Mucosa of descending colon (tissue), 3 donors: Measurements from ENCODE around the gene PLCB3. TPM values are rescaled to one million over a fixed set of nuclear protein-coding genes. Genes with fewer than 3 reads are reported as not detected.
A peak's percentile ranks its signal among the peaks of the same experiment; 100 is the strongest.

Experiments used
- ATAC-seq: fragments of 200-7000 bp; cut with Tn5 transposase; one replicate; pipeline ENCODE4 v1.9.1; 2020; ENCODE audit warnings: mild to moderate bottlenecking, moderate library complexity
- DNase-seq, 3 donors: peaks; one replicate each; pipeline ENCODE4 v3.0.0-alpha.2; 2020
- H3K36me3 ChIP-seq: fragments of 200-600 bp; one replicate; pipeline ENCODE4 v1.8.0; 2021; ENCODE audit warnings: low read depth, mild to moderate bottlenecking
- H3K4me1 ChIP-seq: fragments of 200-600 bp; one replicate; pipeline ENCODE4 v1.8.0; 2021; ENCODE audit warnings: low read depth, mild to moderate bottlenecking
- H3K4me3 ChIP-seq: fragments of 200-600 bp; one replicate; pipeline ENCODE4 v1.8.0; 2021; ENCODE audit warnings: mild to moderate bottlenecking
- H3K9me3 ChIP-seq: fragments of 200-600 bp; one replicate; pipeline ENCODE4 v1.8.0; 2021; ENCODE audit warnings: mild to moderate bottlenecking
- intact Hi-C, 2 donors: fragments of 100-400 bp; cut with DNase I in 1 of 2; cut with micrococcal nuclease in 1 of 2; formaldehyde crosslinking; loops; one replicate each; pipeline versions ENCODE4 v1.11.0 to v1.11.1; 2022; cut with DNase I, micrococcal nuclease
- total RNA-seq, 3 donors: library from RNA; stranded (reverse); fragmentation: NEBNext Ultra II Directional in 2 of 3; extraction: Animal tissue kit (Norgen Biotek cat#: 25700) in 2 of 3; gene quantifications; one replicate each; pipeline versions ENCODE4 v1.2.1 to v1.2.4, GENCODE V29; 2021 to 2023
- TF ChIP-seq, protein P1 (sequence below): fragments of 200-600 bp; IDR thresholded peaks from one replicate; pipeline ENCODE4 v1.8.0; 2022; ENCODE audit warnings: antibody characterized with exemption, mild to moderate bottlenecking
- donor health status: DM: no; HTN: no; CAD: no; lungs with moderate emphysema.
- donor health status: DM: no; HTN: no; CAD: no.
- donor health status: DM: no; HTN: yes; CAD: no.

PLCB3 gene
- total RNA-seq, 3 donors from 2014 or later, result 51.1 to 72.1 (median 65.1) TPM

DNA sequence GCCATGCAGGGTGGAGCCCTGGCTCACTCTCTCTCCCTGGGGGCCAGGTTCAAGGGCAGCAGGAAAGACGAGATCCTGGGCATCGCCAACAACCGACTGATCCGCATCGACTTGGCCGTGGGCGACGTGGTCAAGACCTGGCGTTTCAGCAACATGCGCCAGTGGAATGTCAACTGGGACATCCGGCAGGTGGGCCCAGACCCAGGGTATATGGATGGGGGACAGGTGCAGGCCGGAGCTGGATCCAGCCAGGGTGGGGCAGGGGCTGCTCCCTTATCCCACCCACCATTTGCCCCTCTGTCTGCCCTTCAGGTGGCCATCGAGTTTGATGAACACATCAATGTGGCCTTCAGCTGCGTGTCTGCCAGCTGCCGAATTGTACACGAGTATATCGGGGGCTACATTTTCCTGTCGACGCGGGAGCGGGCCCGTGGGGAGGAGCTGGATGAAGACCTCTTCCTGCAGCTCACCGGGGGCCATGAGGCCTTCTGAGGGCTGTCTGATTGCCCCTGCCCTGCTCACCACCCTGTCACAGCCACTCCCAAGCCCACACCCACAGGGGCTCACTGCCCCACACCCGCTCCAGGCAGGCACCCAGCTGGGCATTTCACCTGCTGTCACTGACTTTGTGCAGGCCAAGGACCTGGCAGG lies 28.2 kb upstream of the PLCB3 start:
- Histone ChIP-seq H3K4me3 (no peak overlapping the region), H3K36me3 (no peaks in the 10 kb centered on the region), H3K4me1 (peaks cover 24% of the 10 kb centered on the region), H3K9me3 (no peaks in the 10 kb centered on the region)
- intact Hi-C loops, result no loop called here
- peak in 1 of 3 donors; percentile 67 for DNase-seq
- TF ChIP-seq, protein P1, sequence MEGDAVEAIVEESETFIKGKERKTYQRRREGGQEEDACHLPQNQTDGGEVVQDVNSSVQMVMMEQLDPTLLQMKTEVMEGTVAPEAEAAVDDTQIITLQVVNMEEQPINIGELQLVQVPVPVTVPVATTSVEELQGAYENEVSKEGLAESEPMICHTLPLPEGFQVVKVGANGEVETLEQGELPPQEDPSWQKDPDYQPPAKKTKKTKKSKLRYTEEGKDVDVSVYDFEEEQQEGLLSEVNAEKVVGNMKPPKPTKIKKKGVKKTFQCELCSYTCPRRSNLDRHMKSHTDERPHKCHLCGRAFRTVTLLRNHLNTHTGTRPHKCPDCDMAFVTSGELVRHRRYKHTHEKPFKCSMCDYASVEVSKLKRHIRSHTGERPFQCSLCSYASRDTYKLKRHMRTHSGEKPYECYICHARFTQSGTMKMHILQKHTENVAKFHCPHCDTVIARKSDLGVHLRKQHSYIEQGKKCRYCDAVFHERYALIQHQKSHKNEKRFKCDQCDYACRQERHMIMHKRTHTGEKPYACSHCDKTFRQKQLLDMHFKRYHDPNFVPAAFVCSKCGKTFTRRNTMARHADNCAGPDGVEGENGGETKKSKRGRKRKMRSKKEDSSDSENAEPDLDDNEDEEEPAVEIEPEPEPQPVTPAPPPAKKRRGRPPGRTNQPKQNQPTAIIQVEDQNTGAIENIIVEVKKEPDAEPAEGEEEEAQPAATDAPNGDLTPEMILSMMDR, result no peak
- no peak for ATAC-seq

DNA sequence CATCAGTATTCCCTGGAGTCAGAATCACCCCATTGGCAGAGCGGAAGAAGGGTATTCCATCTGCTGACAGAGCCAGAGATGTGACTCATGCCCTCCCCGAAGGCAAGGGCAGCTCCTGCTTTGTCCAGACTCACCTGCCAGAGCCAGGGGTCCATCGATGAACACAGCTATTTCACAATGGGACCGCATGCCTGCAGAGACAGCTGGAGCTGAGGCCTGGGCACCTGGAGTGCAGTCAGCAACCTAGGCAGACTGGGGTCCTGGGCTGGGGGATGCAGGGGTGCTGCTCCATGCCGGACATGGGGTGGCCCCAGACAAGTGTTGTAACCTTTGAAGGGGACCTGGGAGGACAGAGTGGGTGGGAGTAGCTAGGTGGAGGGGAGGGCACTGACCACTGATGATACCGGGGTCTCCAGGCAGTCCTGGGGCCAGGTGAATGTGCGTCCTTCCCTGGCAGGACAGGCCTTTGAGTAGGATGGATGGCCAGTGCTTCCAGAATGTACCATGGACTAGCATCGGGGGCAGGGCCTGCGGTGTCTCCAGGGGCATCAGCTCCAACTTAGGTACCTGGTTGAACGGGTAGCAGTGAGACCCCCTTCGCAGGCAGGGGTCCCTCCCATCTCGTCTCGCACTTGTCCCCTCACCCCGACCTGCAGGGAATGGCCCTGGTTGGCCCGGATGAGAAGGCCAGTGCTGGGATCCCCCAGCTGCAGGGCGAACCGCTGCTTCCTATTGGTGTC lies 27.0 kb upstream of the PLCB3 start:
- Histone ChIP-seq H3K4me3 (no peak overlapping the region), H3K4me1 (peaks cover 27% of the 10 kb centered on the region), H3K36me3 (no peaks in the 10 kb centered on the region), H3K9me3 (no peaks in the 10 kb centered on the region)
- ATAC-seq (no peak), DNase-seq (peak; percentile 14 to 64 (median 35))
- TF ChIP-seq, protein P1, result no peak
- intact Hi-C loops, result no loop called here

DNA sequence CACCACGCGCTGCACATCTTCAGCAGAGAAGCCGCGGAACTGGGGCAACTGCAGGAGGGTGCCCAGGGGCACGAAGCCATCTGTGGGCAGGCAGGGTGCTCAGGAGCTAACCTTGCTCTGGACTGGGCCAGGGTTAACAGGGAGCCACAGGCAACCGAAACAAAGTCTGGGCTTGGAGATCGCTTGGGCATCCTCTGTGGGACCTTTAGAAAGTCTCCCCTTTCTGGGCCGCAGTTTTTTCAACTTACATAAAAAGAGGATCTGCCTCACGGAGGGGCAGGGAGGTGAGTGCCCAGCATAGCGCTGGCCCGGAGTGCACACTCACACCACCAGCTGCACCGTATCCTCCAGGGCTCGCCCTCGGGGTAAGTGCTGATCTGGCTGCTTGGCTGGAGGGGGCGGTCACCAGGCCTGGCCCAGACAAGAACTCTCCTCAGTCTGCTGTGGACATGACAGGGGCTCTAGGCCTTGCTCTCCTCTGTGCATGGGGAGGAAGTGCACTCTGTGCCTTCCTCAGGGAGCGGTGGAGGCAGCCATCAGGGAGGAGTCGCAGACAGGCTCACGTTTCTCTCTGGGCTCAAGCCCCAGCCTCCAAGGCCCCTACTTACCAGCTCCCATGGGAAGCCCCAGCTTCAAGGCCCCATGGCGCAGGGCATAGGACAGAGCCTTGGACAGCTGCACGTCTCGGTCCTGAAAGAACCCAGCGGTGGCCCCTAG lies 26.3 kb upstream of the PLCB3 start:
- DNase-seq (peak in 1 of 3 donors; percentile 36), ATAC-seq (no peak)
- H3K4me3 ChIP-seq, result peak overlapping the region; percentile 60
- TF ChIP-seq, protein P1, result no peak
- peaks cover 34% of the 10 kb centered on the region for H3K4me1 ChIP-seq
- intact Hi-C loops, result no loop called here
- H3K36me3 ChIP-seq, result no peaks in the 10 kb centered on the region
- no peaks in the 10 kb centered on the region for H3K9me3 ChIP-seq

DNA sequence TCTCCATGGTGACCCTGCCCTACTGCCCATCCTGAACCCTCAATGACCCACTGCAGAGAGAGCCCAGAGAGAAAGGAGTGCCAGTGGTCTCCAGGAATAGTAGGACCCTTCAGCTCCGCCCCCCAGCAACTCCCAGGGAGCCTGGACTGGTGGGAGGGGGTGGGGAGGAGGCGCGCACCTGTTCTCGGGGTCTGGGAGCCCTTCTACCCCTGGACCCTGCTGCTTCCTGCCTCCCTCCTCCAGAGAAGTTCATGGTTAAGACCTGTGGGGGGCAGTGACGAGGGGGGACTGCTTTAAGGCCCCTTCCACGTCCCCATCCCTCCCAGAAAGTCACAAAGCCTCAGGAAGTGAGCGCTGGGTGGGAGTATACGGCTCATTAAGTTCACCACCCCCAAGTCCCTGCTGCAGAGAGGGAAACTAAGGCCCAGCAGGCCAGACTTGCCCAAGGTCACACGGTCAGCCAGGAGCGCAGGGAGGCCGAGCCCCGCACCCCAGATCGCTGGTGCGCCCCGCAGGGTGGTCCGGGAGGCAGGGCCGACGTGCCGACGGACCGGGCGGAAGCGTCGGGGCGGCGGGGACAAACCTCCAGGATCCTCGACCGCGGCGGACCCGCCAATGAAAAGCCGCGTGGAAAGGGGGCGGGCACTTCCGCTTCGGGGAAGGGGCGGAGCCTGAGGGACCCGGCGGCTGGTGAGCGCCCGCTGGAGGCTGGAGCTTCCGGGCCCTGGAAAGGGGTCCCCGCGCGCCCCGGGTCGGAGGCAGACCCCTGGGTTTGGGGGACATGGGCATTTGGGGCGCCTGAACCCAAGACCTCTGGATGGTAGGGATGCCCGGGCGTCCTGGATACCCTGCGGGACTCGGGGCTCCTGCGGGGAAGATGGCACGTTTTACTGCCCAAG lies 25.5 kb upstream of the PLCB3 start, which contains the start of the genes NUDT22 and TRPT1:
NUDT22 (plus strand) TSS at position 667 of the 899 bp plus-strand sequence. CDS start 379 bp downstream, outside the sequence.
TRPT1 (minus strand) TSS at position 579 of the 899 bp plus-strand sequence; CDS start at position 253, 326 bp downstream.
- no peaks in the 10 kb centered on the region for H3K9me3 ChIP-seq
- no peaks in the 10 kb centered on the region for H3K36me3 ChIP-seq
- peaks cover 36% of the 10 kb centered on the region for H3K4me1 ChIP-seq
- TF ChIP-seq, protein P1, result no peak
- DNase-seq, result peak; percentile 95 to 96 (median 95)
- intact Hi-C loops, result no loop called here
- ATAC-seq, result peak; percentile 86
- H3K4me3 ChIP-seq, result peak within 1 kb of the TSS; percentile 60
